HCT116 (cell line): ENCODE data around the gene RAB3GAP1. TPM values are rescaled to one million over a fixed set of nuclear protein-coding genes. Genes with fewer than 3 reads are reported as not detected.

ENCODE experiments used
- ATAC-seq: fragments of 200-7000 bp; cut with Tn5 transposase; 2 replicates; pipeline ENCODE4 v1.9.1; 2020; ENCODE audit warnings: mild to moderate bottlenecking, moderate library complexity
- BruUV-seq: library from RNA; stranded (reverse); fragments of 400-500 nt; replicated peaks from 2 replicates; lab custom pipeline; 2021; lab: Mats Ljungman, UMichigan
- CTCF ChIA-PET: fragments of 300-600 bp; sonication (Branson Sonifier 250); formaldehyde crosslinking; loops from one replicate; lab custom pipeline; 2021; ENCODE audit warnings: antibody characterized with exemption; lab: Charles Lee
- POLR2A ChIA-PET: fragments of 300-600, 350-600 bp; sonication (Branson Sonifier 250); formaldehyde crosslinking; loops from one replicate; lab custom pipeline; 2021; ENCODE audit warnings: antibody characterized with exemption; lab: Charles Lee
- RAD21 ChIA-PET, 2 experiments: fragments of 300-600 bp; sonication (Branson Sonifier 250); formaldehyde crosslinking; loops; one replicate each; lab custom pipeline; 2023; ENCODE audit warnings: low total read pairs in 2 of 2; ENCODE audit not compliant: uncharacterized antibody in 2 of 2, unreplicated experiment in 2 of 2, low non-redundant PET in 1 of 2; lab: Charles Lee
- DNase-seq: peaks from one replicate; pipeline ENCODE4 v3.0.0-alpha.2; 2010; ENCODE audit warnings: low read depth, low spot score
- H2AFZ ChIP-seq: fragments of 200-600 bp; shearing (Covaris generic), sonication (generic); 2 replicates; pipeline ENCODE4 v1.6.1; 2017; ENCODE audit warnings: low read depth, mixed run types, mixed read lengths, antibody characterized with exemption, low read length; ENCODE audit not compliant: poor library complexity, severe bottlenecking
- H3K27ac ChIP-seq: 2 replicates; pipeline ENCODE4 v1.5.1; 2012; ENCODE audit warnings: low read depth, low read length
- H3K27me3 ChIP-seq: fragments of 200-600 bp; sonication (generic); 2 replicates; pipeline ENCODE4 v1.6.1; 2016; ENCODE audit warnings: mixed run types, low read length, mixed read lengths; ENCODE audit not compliant: insufficient read depth
- H3K36me3 ChIP-seq, 2 experiments: fragments of 200-500 bp in 1 of 2; fragments of 200-600 bp in 1 of 2; sonication (Bioruptor generic) in 1 of 2; sonication (generic) in 1 of 2; 2 replicates each; pipeline versions ENCODE4 v1.5.1 to v1.6.1; 2014 to 2016; ENCODE audit warnings: low read length in 2 of 2, inconsistent platforms in 1 of 2, mixed read lengths in 1 of 2, mixed run types in 1 of 2; ENCODE audit not compliant: insufficient read depth in 2 of 2, control insufficient read depth in 1 of 2
- H3K4me1 ChIP-seq, 2 experiments: fragments of 200-600 bp in 1 of 2; sonication (generic) in 1 of 2; 2 replicates each; pipeline versions ENCODE4 v1.5.1 to v1.6.1; 2012 to 2017; ENCODE audit warnings: low read length in 2 of 2, inconsistent platforms in 1 of 2, mild to moderate bottlenecking in 1 of 2, mixed read lengths in 1 of 2, mixed run types in 1 of 2, moderate library complexity in 1 of 2; ENCODE audit not compliant: insufficient read depth in 2 of 2, control insufficient read depth in 1 of 2
- H3K4me2 ChIP-seq: fragments of 200-600 bp; sonication (generic); 2 replicates; pipeline ENCODE4 v1.6.1; 2017; ENCODE audit warnings: mixed run types, low read length, mixed read lengths
- H3K4me3 ChIP-seq, 2 experiments: fragments of 200-600 bp in 1 of 2; sonication (generic) in 1 of 2; replicated peaks in 1 of 2; 2 replicates each; pipeline ENCODE4 v1.5.1; 2011 to 2016; ENCODE audit warnings: low read length in 2 of 2, control low read depth in 1 of 2, low read depth in 1 of 2, mild to moderate bottlenecking in 1 of 2, mixed read lengths in 1 of 2, mixed run types in 1 of 2
- H3K79me2 ChIP-seq: fragments of 200-600 bp; sonication (generic); 2 replicates; pipeline ENCODE4 v1.6.1; 2017; ENCODE audit warnings: mild to moderate bottlenecking, mixed run types, low read length, moderate library complexity, mixed read lengths; ENCODE audit not compliant: insufficient read depth
- H3K9ac ChIP-seq: fragments of 200-600 bp; sonication (generic); 2 replicates; pipeline ENCODE4 v1.6.1; 2016; ENCODE audit warnings: low read length, mixed read lengths
- H3K9me2 ChIP-seq: fragments of 200-600 bp; sonication (generic), shearing (Covaris generic); 2 replicates; pipeline ENCODE4 v1.6.1; 2017; ENCODE audit warnings: mixed run types, mild to moderate bottlenecking, moderate library complexity; ENCODE audit not compliant: insufficient read depth
- H3K9me3 ChIP-seq, 2 experiments: fragments of 200-500 bp in 1 of 2; fragments of 200-600 bp in 1 of 2; sonication (Bioruptor generic) in 1 of 2; sonication (generic) in 1 of 2; 2 replicates each; pipeline ENCODE4 v1.6.1; 2014 to 2017; ENCODE audit warnings: low read length in 2 of 2, mixed read lengths in 2 of 2, inconsistent platforms in 1 of 2, low read depth in 1 of 2, mild to moderate bottlenecking in 1 of 2, mixed run types in 1 of 2, moderate library complexity in 1 of 2; ENCODE audit not compliant: control insufficient read depth in 1 of 2, insufficient read depth in 1 of 2
- H4K20me1 ChIP-seq: fragments of 200-600 bp; sonication (generic), shearing (Covaris generic); 2 replicates; pipeline ENCODE4 v1.6.1; 2017; ENCODE audit warnings: mixed run types, mild to moderate bottlenecking, moderate library complexity; ENCODE audit not compliant: insufficient read depth
- CEBPB ChIP-seq: IDR thresholded peaks from 2 replicates; pipeline ENCODE4 v1.6.1; 2012; ENCODE audit warnings: low read depth
- ELF1 ChIP-seq: IDR thresholded peaks from 2 replicates; pipeline ENCODE4 v1.6.1; 2012; ENCODE audit warnings: low read depth, borderline replicate concordance
- EZH2phosphoT487 ChIP-seq: fragments of 200-600 bp; IDR thresholded peaks from 2 replicates; pipeline ENCODE4 v1.6.1; 2018; ENCODE audit warnings: antibody characterized with exemption, borderline replicate concordance
- JUND ChIP-seq: IDR thresholded peaks from 2 replicates; pipeline ENCODE4 v1.6.1; 2012
- POLR2A ChIP-seq: IDR thresholded peaks from 2 replicates; pipeline ENCODE4 v1.7.0; 2011; ENCODE audit warnings: borderline replicate concordance; ENCODE audit not compliant: insufficient read depth, insufficient read length; ENCODE audit errors: extremely low read depth
- SIN3A ChIP-seq: IDR thresholded peaks from 2 replicates; pipeline ENCODE4 v1.6.1; 2012; ENCODE audit warnings: low read depth
- SP1 ChIP-seq: IDR thresholded peaks from 2 replicates; pipeline ENCODE4 v1.6.1; 2012; ENCODE audit warnings: low read depth
- SRF ChIP-seq: IDR thresholded peaks from 2 replicates; pipeline ENCODE4 v1.6.1; 2012; ENCODE audit warnings: low read depth
- YY1 ChIP-seq: IDR thresholded peaks from 2 replicates; pipeline ENCODE4 v1.6.1; 2011; ENCODE audit warnings: low read length, low read depth, moderate library complexity, mild to moderate bottlenecking; ENCODE audit not compliant: insufficient replicate concordance; ENCODE audit errors: extremely low read depth
- ZFX ChIP-seq: fragments of 450-650 bp; IDR thresholded peaks from 2 replicates; pipeline ENCODE4 v1.6.1; 2017
- intact Hi-C: fragments of 100-400 bp; cut with micrococcal nuclease; formaldehyde crosslinking; loops from 2 replicates; pipeline ENCODE4 v1.10.0; 2022
- total RNA-seq: library from RNA; stranded (reverse); gene quantifications from one replicate; pipeline ENCODE4 v1.2.1, GENCODE V29; 2021; ENCODE audit not compliant: unreplicated experiment
- TF ChIP-seq, protein P1 (sequence below), 3 experiments: fragments of 200-600 bp in 1 of 3; sonication (generic) in 1 of 3; IDR thresholded peaks in 2 of 3; conservative IDR thresholded peaks in 1 of 3; 2 replicates each; pipeline ENCODE4 v1.5.1; 2012 to 2017; ENCODE audit warnings: low read depth in 2 of 3, low read length in 2 of 3, antibody characterized with exemption in 1 of 3, borderline replicate concordance in 1 of 3, control low read depth in 1 of 3, mild to moderate bottlenecking in 1 of 3, mixed read lengths in 1 of 3, mixed run types in 1 of 3, moderate library complexity in 1 of 3; ENCODE audit not compliant: insufficient read depth in 1 of 3
- TF ChIP-seq, protein P2 (sequence below): IDR thresholded peaks from 2 replicates; pipeline ENCODE4 v1.6.1; 2012

Gene RAB3GAP1
- total RNA-seq, 1 experiment from 2014 or later, result 38.5 TPM

DNA sequence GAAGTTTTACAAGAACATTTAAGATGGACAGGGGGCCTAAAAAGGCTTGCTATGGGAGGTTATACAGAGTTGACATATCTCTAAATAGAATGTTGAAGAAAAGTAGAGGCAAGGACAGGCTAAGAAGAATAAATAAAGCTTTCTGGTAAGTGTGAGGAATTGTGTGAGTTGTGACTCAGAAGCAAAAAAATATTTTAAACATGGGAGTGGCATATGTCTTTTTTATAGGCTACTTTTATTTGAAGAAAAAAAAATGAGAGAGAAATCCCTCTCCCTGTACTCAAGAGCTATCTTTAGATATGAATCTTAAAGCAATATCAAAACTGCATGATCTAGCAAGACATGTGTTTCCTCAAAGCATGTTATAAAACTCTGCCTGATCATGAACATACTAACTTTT lies 41.1 kb downstream of the RAB3GAP1 start:
- H3K36me3 ChIP-seq, result no peaks in the 10 kb centered on the region; a peak in 1 of 4 replicates
- H3K27me3 ChIP-seq, result no peaks in the 10 kb centered on the region
- RAD21 ChIA-PET, result no interaction called here
- BruUV-seq, result no TSS peak
- DNase-seq, result no peak
- H3K79me2 ChIP-seq, result peaks cover 2% of the 10 kb centered on the region; the same call in 1 of the 2 replicates
- intact Hi-C loops, result no loop called here
- no peaks in the 10 kb centered on the region for H3K4me1 ChIP-seq
- H3K4me2 ChIP-seq, result no peak overlapping the region
- H2AFZ ChIP-seq, result no peak overlapping the region
- ATAC-seq, result no peak
- H3K9ac ChIP-seq, result no peak overlapping the region
- no peaks in the 10 kb centered on the region for H4K20me1 ChIP-seq
- H3K9me2 ChIP-seq, result no peaks in the 10 kb centered on the region
- no peak for TF ChIP-seq CEBPB
- H3K27ac ChIP-seq, result no peak overlapping the region
- H3K4me3 ChIP-seq, result no peak overlapping the region
- CTCF ChIA-PET, result no interaction called here
- H3K9me3 ChIP-seq, result no peaks in the 10 kb centered on the region
- POLR2A ChIA-PET, result no interaction called here

DNA sequence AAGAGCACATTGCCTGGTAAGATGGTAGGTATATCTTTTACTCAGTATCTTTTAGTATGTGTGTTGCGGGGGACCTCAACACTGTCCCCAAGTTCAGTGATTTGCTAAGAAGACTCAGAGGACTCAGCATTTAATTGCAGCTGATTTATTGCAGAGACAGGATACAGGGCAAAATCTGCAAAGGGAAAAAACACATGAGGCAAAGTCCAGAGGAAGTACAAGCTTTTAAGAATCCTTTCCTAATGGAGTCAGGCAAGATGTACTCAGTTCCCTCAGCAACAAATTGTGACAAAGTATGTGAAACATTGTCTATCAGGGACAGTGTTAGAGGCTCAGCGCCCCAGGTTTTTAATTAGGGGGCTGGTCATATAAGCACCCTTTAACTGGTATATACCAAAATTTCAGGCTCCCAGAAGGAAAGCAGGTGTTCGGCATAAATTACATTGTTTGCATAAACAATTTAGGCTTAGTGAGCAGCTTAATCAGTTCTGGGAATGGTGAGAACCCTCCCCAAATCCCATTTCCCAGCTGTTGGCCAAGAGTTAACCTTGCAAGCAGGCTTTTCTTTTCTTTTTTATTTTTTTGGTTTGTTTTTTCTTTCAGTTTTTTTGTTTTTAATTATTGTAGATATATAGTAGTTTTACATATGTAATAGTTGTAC lies 41.7 kb downstream of the RAB3GAP1 start:
- Histone ChIP-seq H3K9me3 (no peaks in the 10 kb centered on the region), H2AFZ (no peak overlapping the region), H3K27me3 (no peaks in the 10 kb centered on the region), H3K4me3 (no peak overlapping the region), H3K4me1 (no peaks in the 10 kb centered on the region), H3K79me2 (no peaks in the 10 kb centered on the region; the same call in 1 of the 2 replicates), H3K27ac (no peak overlapping the region), H4K20me1 (no peaks in the 10 kb centered on the region), H3K9ac (no peak overlapping the region), H3K9me2 (no peaks in the 10 kb centered on the region), H3K4me2 (no peak overlapping the region), H3K36me3 (no peaks in the 10 kb centered on the region; a peak in 1 of 4 replicates)
- ChIA-PET CTCF (no interaction called here), RAD21 (no interaction called here), POLR2A (no interaction called here)
- DNase-seq (no peak), ATAC-seq (no peak)
- no TSS peak for BruUV-seq
- TF ChIP-seq CEBPB (no peak), POLR2A (no peak), SIN3A (no peak), ZFX (no peak), SRF (no peak), ELF1 (no peak), YY1 (no peak), SP1 (no peak), JUND (no peak), EZH2phosphoT487 (no peak)
- TF ChIP-seq, protein P1, sequence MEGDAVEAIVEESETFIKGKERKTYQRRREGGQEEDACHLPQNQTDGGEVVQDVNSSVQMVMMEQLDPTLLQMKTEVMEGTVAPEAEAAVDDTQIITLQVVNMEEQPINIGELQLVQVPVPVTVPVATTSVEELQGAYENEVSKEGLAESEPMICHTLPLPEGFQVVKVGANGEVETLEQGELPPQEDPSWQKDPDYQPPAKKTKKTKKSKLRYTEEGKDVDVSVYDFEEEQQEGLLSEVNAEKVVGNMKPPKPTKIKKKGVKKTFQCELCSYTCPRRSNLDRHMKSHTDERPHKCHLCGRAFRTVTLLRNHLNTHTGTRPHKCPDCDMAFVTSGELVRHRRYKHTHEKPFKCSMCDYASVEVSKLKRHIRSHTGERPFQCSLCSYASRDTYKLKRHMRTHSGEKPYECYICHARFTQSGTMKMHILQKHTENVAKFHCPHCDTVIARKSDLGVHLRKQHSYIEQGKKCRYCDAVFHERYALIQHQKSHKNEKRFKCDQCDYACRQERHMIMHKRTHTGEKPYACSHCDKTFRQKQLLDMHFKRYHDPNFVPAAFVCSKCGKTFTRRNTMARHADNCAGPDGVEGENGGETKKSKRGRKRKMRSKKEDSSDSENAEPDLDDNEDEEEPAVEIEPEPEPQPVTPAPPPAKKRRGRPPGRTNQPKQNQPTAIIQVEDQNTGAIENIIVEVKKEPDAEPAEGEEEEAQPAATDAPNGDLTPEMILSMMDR (IDR thresholded peaks at IDR 0.05 in 2 of 3, conservative IDR thresholded peaks at IDR 0.05 in 1 of 3; ENCODE audit: borderline replicate concordance in 1 of 3, insufficient read depth in 1 of 3, low read depth in 2 of 3, low read length in 2 of 3), result no peak
- TF ChIP-seq, protein P2, sequence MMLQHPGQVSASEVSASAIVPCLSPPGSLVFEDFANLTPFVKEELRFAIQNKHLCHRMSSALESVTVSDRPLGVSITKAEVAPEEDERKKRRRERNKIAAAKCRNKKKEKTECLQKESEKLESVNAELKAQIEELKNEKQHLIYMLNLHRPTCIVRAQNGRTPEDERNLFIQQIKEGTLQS, result no peak
- intact Hi-C loops, result no loop called here
